PC-3 (cell line): Measurements from ENCODE around the gene FRMD7. TPM values are rescaled to one million over a fixed set of nuclear protein-coding genes. Genes with fewer than 3 reads are reported as not detected.

Experiments used
- ATAC-seq: fragments of 200-7000 bp; cut with Tn5 transposase; 2 replicates; pipeline ENCODE4 v1.9.1; 2020; ENCODE audit warnings: mild to moderate bottlenecking, moderate library complexity
- BruUV-seq: library from RNA; stranded (reverse); fragments of 400-500 nt; replicated peaks from 2 replicates; lab custom pipeline; 2021; lab: Mats Ljungman, UMichigan
- CTCF ChIA-PET: fragments of 300-600 bp; sonication (Branson Sonifier 250); formaldehyde crosslinking; loops from one replicate; lab custom pipeline; 2022; ENCODE audit warnings: antibody characterized with exemption; lab: Charles Lee
- POLR2A ChIA-PET: fragments of 300-600 bp; sonication (Branson Sonifier 250); formaldehyde crosslinking; loops from one replicate; lab custom pipeline; 2022; ENCODE audit warnings: antibody characterized with exemption; ENCODE audit not compliant: unreplicated experiment; lab: Charles Lee
- DNase-seq: peaks from one replicate; pipeline ENCODE4 v3.0.0-alpha.2; 2015
- H2AFZ ChIP-seq: fragments of 300-600 bp; sonication (generic); 2 replicates; pipeline ENCODE4 v1.6.0; 2016; ENCODE audit warnings: antibody characterized with exemption, low read length
- H3F3A ChIP-seq: fragments of 300-600 bp; sonication (generic); one replicate; pipeline ENCODE4 v1.6.0; 2017; ENCODE audit warnings: antibody characterized with exemption, low read length, control low read depth, mild to moderate bottlenecking; ENCODE audit not compliant: unreplicated experiment
- H3K27ac ChIP-seq: fragments of 300-600 bp; sonication (generic); 2 replicates; pipeline ENCODE4 v1.5.1; 2016; ENCODE audit warnings: mild to moderate bottlenecking, low read length
- H3K27me3 ChIP-seq: fragments of 300-600 bp; sonication (generic); 2 replicates; pipeline ENCODE4 v1.6.1; 2016; ENCODE audit warnings: low read length, mixed read lengths
- H3K36me3 ChIP-seq: fragments of 300-600 bp; sonication (generic); 2 replicates; pipeline ENCODE4 v1.6.1; 2016; ENCODE audit warnings: low read depth, mixed run types, low read length, mixed read lengths
- H3K4me1 ChIP-seq: fragments of 300-600 bp; sonication (generic); 2 replicates; pipeline ENCODE4 v1.5.1; 2016; ENCODE audit warnings: low read length; ENCODE audit not compliant: insufficient read depth
- H3K4me2 ChIP-seq: fragments of 300-600 bp; sonication (generic); 2 replicates; pipeline ENCODE4 v1.6.0; 2016; ENCODE audit warnings: low read length
- H3K4me3 ChIP-seq: fragments of 300-600 bp; sonication (generic); 2 replicates; pipeline ENCODE4 v1.5.1; 2016; ENCODE audit warnings: mild to moderate bottlenecking, low read length, mixed read lengths
- H3K79me2 ChIP-seq: fragments of 300-600 bp; sonication (generic); 2 replicates; pipeline ENCODE4 v1.6.1; 2017; ENCODE audit warnings: low read length, mixed read lengths
- H3K9ac ChIP-seq: fragments of 300-600 bp; sonication (generic); 2 replicates; pipeline ENCODE4 v1.6.0; 2016; ENCODE audit warnings: mild to moderate bottlenecking, low read length
- H3K9me2 ChIP-seq: fragments of 300-600 bp; sonication (generic); replicated peaks from 2 replicates; pipeline ENCODE4 v1.6.1; 2016; ENCODE audit warnings: mixed run types, low read length, mixed read lengths
- H3K9me3 ChIP-seq: fragments of 300-600 bp; sonication (generic); 2 replicates; pipeline ENCODE4 v1.6.1; 2016; ENCODE audit warnings: low read length, mixed read lengths
- H4K20me1 ChIP-seq: fragments of 300-600 bp; sonication (generic); 2 replicates; pipeline ENCODE4 v1.6.1; 2016; ENCODE audit warnings: low read length, mixed read lengths
- EZH2 ChIP-seq: fragments of 300-600 bp; sonication (generic); IDR thresholded peaks from one replicate; pipeline ENCODE4 v1.6.1; 2017; ENCODE audit warnings: antibody characterized with exemption, mild to moderate bottlenecking, low read length; ENCODE audit not compliant: unreplicated experiment
- EZH2phosphoT487 ChIP-seq: fragments of 300-600 bp; sonication (generic); IDR thresholded peaks from 2 replicates; pipeline ENCODE4 v1.6.1; 2018; ENCODE audit warnings: mild to moderate bottlenecking, antibody characterized with exemption, low read length, borderline replicate concordance
- intact Hi-C: fragments of 100-400 bp; cut with micrococcal nuclease; formaldehyde crosslinking; loops from 2 replicates; pipeline ENCODE4 v1.9.0; 2023
- total RNA-seq: library from RNA; depleted of rRNA; stranded (reverse); fragments of >200 nt; gene quantifications from 2 replicates; pipeline ENCODE4 v1.2.3, GENCODE V29; 2014
- TF ChIP-seq, protein P1 (sequence below): fragments of 300-600 bp; sonication (generic); conservative IDR thresholded peaks from 2 replicates; pipeline ENCODE4 v1.5.1; 2017; ENCODE audit warnings: antibody characterized with exemption, low read depth, mild to moderate bottlenecking, low read length

The FRMD7 gene
- total RNA-seq, 1 experiment from 2014 or later: 0.04 TPM

DNA sequence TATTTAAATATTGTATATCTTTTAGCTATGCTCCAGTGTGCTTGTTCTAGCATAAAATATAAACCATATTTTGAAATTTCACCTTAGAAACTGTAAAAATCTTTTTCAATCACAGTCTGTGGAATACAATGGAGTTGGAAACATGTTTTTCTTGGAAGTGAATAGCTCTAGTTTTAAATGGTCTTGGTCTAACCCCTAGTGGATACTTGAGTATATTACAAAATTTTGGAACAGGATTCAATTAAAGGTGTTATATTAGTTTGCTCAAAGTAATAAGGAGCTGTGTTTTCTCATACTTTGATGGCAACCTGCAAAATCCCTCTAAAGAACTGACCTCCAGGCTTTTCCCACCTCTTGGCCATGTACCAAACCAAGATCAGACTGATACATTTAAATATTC, 56.6 kb downstream of the FRMD7 start:
- H3K27me3 ChIP-seq: no peaks in the 10 kb centered on the region
- no peak overlapping the region for H3K4me2 ChIP-seq
- DNase-seq: peak; percentile 37
- H3K9ac ChIP-seq: no peak overlapping the region
- no peak overlapping the region for H3K4me3 ChIP-seq
- TF ChIP-seq, protein P1, sequence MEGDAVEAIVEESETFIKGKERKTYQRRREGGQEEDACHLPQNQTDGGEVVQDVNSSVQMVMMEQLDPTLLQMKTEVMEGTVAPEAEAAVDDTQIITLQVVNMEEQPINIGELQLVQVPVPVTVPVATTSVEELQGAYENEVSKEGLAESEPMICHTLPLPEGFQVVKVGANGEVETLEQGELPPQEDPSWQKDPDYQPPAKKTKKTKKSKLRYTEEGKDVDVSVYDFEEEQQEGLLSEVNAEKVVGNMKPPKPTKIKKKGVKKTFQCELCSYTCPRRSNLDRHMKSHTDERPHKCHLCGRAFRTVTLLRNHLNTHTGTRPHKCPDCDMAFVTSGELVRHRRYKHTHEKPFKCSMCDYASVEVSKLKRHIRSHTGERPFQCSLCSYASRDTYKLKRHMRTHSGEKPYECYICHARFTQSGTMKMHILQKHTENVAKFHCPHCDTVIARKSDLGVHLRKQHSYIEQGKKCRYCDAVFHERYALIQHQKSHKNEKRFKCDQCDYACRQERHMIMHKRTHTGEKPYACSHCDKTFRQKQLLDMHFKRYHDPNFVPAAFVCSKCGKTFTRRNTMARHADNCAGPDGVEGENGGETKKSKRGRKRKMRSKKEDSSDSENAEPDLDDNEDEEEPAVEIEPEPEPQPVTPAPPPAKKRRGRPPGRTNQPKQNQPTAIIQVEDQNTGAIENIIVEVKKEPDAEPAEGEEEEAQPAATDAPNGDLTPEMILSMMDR: peak; percentile 58
- TF ChIP-seq EZH2phosphoT487: no peak
- no peak for TF ChIP-seq EZH2
- H3K9me3 ChIP-seq: no peaks in the 10 kb centered on the region
- ChIA-PET POLR2A (no interaction called here), CTCF (interaction anchor here (0.5 to 1.5 kb wide), 9 partner anchors 21 to 318 kb away, joined by 3 to 11 read pairs (median 4); partner anchors contain the start of gene STK26)
- peaks cover 16% of the 10 kb centered on the region for H3K4me1 ChIP-seq
- no peaks in the 10 kb centered on the region for H3K9me2 ChIP-seq
- ATAC-seq: peak; percentile 45; the same call in 1 of the 2 replicates
- BruUV-seq: no TSS peak
- intact Hi-C loops: loop anchor here (1.0 kb wide), 3 partner anchors 49 to 230 kb away; no protein-coding TSS in a partner anchor
- H3K36me3 ChIP-seq: peaks cover 10% of the 10 kb centered on the region; the same call in 1 of the 2 replicates
- H3K79me2 ChIP-seq: no peaks in the 10 kb centered on the region
- H3K27ac ChIP-seq: no peak overlapping the region
- H2AFZ ChIP-seq: no peak overlapping the region
- no peaks in the 10 kb centered on the region for H3F3A ChIP-seq
- H4K20me1 ChIP-seq: no peaks in the 10 kb centered on the region

DNA sequence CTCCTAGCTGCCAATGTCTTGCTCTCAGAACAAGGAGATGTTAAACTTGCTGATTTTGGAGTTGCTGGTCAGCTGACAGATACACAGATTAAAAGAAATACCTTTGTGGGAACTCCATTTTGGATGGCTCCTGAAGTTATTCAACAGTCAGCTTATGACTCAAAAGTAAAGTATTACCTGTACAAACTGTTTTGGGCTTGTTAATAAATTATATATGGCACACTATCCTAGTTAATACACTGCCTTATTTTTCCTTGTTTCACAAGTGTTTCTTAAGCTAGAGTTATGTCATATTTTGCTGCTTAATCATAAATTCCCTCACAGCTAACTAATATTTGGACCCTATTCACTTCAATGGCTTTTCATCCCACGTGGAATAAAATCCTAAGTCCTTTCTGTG, 59.4 kb downstream of the FRMD7 start:
- H4K20me1 ChIP-seq: no peaks in the 10 kb centered on the region
- H3K36me3 ChIP-seq: peaks cover 13% of the 10 kb centered on the region; the same call in 1 of the 2 replicates
- POLR2A ChIA-PET: no interaction called here
- ATAC-seq (peak; percentile 78), DNase-seq (peak; percentile 57)
- no peaks in the 10 kb centered on the region for H3F3A ChIP-seq
- BruUV-seq: no TSS peak
- TF ChIP-seq, protein P1: no peak
- TF ChIP-seq EZH2 (no peak), EZH2phosphoT487 (no peak)
- no peaks in the 10 kb centered on the region for H3K79me2 ChIP-seq
- H3K4me1 ChIP-seq: peaks cover 16% of the 10 kb centered on the region
- no peaks in the 10 kb centered on the region for H3K27me3 ChIP-seq
- intact Hi-C loops: loop anchor here (1.0 kb wide), 1 partner anchor 42 kb away; no protein-coding TSS in a partner anchor
- CTCF ChIA-PET: interaction anchor here (0.5 to 0.7 kb wide), 2 partner anchors 214 to 240 kb away, joined by 3 to 4 read pairs; no protein-coding TSS in a partner anchor
- H2AFZ ChIP-seq: no peak overlapping the region
- no peak overlapping the region for H3K9ac ChIP-seq
- no peaks in the 10 kb centered on the region for H3K9me2 ChIP-seq
- no peak overlapping the region for H3K4me3 ChIP-seq
- H3K9me3 ChIP-seq: no peaks in the 10 kb centered on the region
- H3K4me2 ChIP-seq: peak overlapping the region; percentile 24; the same call in 1 of the 2 replicates
- peak overlapping the region; percentile 40 for H3K27ac ChIP-seq

DNA sequence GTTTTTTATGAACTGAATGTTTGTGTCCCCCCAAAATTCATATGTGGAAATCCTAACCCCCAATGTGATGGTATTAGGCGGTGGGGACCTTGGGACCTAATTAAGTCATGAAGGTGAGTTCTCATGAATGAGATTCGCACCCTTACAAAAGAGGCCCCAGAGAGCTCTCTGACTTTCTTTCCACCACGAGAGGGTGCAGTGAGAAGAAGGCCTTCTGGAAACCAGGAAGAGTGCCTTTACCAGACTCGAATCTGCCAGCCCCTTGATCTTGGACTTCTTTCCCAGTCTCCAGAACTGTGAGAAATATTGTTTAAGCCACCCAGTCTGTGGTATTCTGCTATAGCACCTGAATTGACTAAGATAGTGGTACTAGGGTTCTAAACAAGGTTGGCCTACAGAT, 64.0 kb downstream of the FRMD7 start:
- Histone ChIP-seq H3K27me3 (no peaks in the 10 kb centered on the region), H3K9ac (no peak overlapping the region), H3K4me2 (no peak overlapping the region), H2AFZ (no peak overlapping the region), H3K9me3 (no peaks in the 10 kb centered on the region), H3K4me1 (peaks cover 21% of the 10 kb centered on the region), H3K9me2 (no peaks in the 10 kb centered on the region), H3K4me3 (no peak overlapping the region), H4K20me1 (no peaks in the 10 kb centered on the region), H3K79me2 (no peaks in the 10 kb centered on the region), H3K27ac (no peak overlapping the region), H3K36me3 (0 out of 2 replicates have a peak, but pooled peaks cover 3% of the 10 kb centered on the region), H3F3A (no peaks in the 10 kb centered on the region)
- ATAC-seq (no peak), DNase-seq (no peak)
- intact Hi-C loops: no loop called here
- ChIA-PET POLR2A (no interaction called here), CTCF (no interaction called here)
- no TSS peak for BruUV-seq
- TF ChIP-seq EZH2: no peak
- no peak for TF ChIP-seq EZH2phosphoT487
- TF ChIP-seq, protein P1: no peak
